ENCODE data around the gene ALDH3A2.

DNA sequence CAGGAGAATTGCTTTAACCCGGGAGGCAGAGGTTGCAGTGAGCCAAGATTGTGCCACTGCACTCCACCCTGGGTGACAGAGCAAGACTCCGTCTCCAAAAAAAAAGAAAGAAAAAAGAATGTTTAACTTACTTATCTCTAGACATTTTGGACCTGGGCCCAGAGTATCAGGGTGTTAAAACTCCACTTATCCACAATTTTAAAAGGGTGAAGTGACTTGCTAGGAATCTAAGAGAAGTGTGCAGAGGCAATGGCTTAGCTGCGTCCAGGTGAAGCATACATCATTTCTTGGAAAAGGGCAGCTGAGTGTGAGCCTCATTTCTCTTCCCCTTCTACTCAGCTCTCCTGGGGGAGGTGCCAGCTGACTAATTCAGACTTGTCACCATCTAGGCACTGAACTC, 25.1 kb downstream of the ALDH3A2 start:
- TF ChIP-seq, protein P1, sequence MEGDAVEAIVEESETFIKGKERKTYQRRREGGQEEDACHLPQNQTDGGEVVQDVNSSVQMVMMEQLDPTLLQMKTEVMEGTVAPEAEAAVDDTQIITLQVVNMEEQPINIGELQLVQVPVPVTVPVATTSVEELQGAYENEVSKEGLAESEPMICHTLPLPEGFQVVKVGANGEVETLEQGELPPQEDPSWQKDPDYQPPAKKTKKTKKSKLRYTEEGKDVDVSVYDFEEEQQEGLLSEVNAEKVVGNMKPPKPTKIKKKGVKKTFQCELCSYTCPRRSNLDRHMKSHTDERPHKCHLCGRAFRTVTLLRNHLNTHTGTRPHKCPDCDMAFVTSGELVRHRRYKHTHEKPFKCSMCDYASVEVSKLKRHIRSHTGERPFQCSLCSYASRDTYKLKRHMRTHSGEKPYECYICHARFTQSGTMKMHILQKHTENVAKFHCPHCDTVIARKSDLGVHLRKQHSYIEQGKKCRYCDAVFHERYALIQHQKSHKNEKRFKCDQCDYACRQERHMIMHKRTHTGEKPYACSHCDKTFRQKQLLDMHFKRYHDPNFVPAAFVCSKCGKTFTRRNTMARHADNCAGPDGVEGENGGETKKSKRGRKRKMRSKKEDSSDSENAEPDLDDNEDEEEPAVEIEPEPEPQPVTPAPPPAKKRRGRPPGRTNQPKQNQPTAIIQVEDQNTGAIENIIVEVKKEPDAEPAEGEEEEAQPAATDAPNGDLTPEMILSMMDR (IDR thresholded peaks at IDR 0.05; ENCODE audit: low read depth, low read length, missing input control), result no peak
- no peak for TF ChIP-seq TAF1 (conservative IDR thresholded peaks at IDR 0.05)
- TF ChIP-seq, protein P2, sequence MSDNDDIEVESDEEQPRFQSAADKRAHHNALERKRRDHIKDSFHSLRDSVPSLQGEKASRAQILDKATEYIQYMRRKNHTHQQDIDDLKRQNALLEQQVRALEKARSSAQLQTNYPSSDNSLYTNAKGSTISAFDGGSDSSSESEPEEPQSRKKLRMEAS (IDR thresholded peaks at IDR 0.05), result no peak

Data from liver (tissue), 3 donors.